GM13977 (cell line): ENCODE measurements around the gene IPO4.

ENCODE experiments used
- DNase-seq: peaks from one replicate; pipeline ENCODE4 v3.0.0; 2012; ENCODE audit warnings: low spot score
- CTCF ChIP-seq: IDR thresholded peaks from 2 replicates; pipeline ENCODE4 v1.5.1; 2012; ENCODE audit warnings: mild to moderate bottlenecking, control low read depth; ENCODE audit not compliant: insufficient read depth; ENCODE audit errors: extremely low read depth, missing control alignments
- in situ Hi-C: fragments of 300-500 bp; cut with MboI; formaldehyde crosslinking; loops from one replicate; pipeline ENCODE4 v1.12.0; 2022; ENCODE audit warnings: low sequenced_read_pairs, low pct_unique_long_range_greater_than_20kb, mixed read lengths, inconsistent platforms; ENCODE audit not compliant: unreplicated experiment

IPO4 gene

GRCh38 chr14:24146978-24147760 lies 41.4 kb downstream of the IPO4 start, which contains the start of gene RNF31:
Gene RNF31, plus strand, starts transcription at chr14:24147498. Its CDS starts 201 bp downstream, at chr14:24147699.
- in situ Hi-C loops = no loop called here
- TF ChIP-seq CTCF = no peak
- DNase-seq = peak; percentile 98

- no peak for TF ChIP-seq CTCF
- in situ Hi-C loops = no loop called here
- DNase-seq = peak; percentile 98
These were observed 42.1 kb downstream of the IPO4 start, which contains the start of gene PSME2 for GRCh38 chr14:24146453-24146977. Gene PSME2, minus strand, starts transcription at chr14:24146610. Its CDS starts 29 bp downstream, at chr14:24146581.

GRCh38 chr14:24145690-24146452 lies 42.7 kb downstream of the IPO4 start:
- DNase-seq = no peak
- in situ Hi-C loops = no loop called here
- TF ChIP-seq CTCF = no peak

- no peak for DNase-seq
- in situ Hi-C loops = no loop called here
These were observed 43.4 kb downstream of the IPO4 start for GRCh38 chr14:24145219-24145618.

GRCh38 chr14:24144451-24144850 lies 44.2 kb downstream of the IPO4 start:
- in situ Hi-C loops = no loop called here
- TF ChIP-seq CTCF = no peak
- DNase-seq = no peak

More at GRCh38 chr14:24145219-24145618, 43.4 kb downstream of the IPO4 start:
- TF ChIP-seq CTCF = no peak

- DNase-seq = no peak
- in situ Hi-C loops = no loop called here
- TF ChIP-seq CTCF = no peak
These were observed 45.1 kb downstream of the IPO4 start for GRCh38 chr14:24143511-24143910.
